ENCODE data around the gene ZNHIT2.

Gene ZNHIT2

GRCh38 chr11:65104628-65105027, 12.9 kb downstream of the ZNHIT2 start:
- no peak for DNase-seq (ENCODE audit: low read depth, low spot score)

GRCh38 chr11:65103476-65103875, 14.0 kb downstream of the ZNHIT2 start:
- DNase-seq (ENCODE audit: low read depth, low spot score): no peak

- no peak for DNase-seq (ENCODE audit: low read depth, low spot score)
Observed at GRCh38 chr11:65102142-65103095, 15.1 kb downstream of the ZNHIT2 start.

- no peak for DNase-seq (ENCODE audit: low read depth, low spot score)
Observed at GRCh38 chr11:65100674-65101350, 16.7 kb downstream of the ZNHIT2 start.

- DNase-seq (ENCODE audit: low read depth, low spot score): no peak
Observed at GRCh38 chr11:65096926-65097325, 20.6 kb downstream of the ZNHIT2 start.

- DNase-seq (ENCODE audit: low read depth, low spot score): peak; percentile 80
Observed at GRCh38 chr11:65095974-65096806, 21.3 kb downstream of the ZNHIT2 start, which contains the start of gene VPS51. Gene VPS51, plus strand, starts transcription at chr11:65096214. Its CDS starts 37 bp downstream, at chr11:65096251.

- no peak for DNase-seq (ENCODE audit: low read depth, low spot score)
Observed at GRCh38 chr11:65095427-65095826, 22.1 kb downstream of the ZNHIT2 start.

- no peak for DNase-seq (ENCODE audit: low read depth, low spot score)
Observed at GRCh38 chr11:65090628-65091027, 26.9 kb downstream of the ZNHIT2 start.

- DNase-seq (ENCODE audit: low read depth, low spot score): no peak
Observed at GRCh38 chr11:65089621-65090020, 27.9 kb downstream of the ZNHIT2 start.

- DNase-seq (ENCODE audit: low read depth, low spot score): no peak
Observed at GRCh38 chr11:65087827-65088226, 29.7 kb downstream of the ZNHIT2 start.

- no peak for DNase-seq (ENCODE audit: low read depth, low spot score)
Observed at GRCh38 chr11:65087216-65087615, 30.3 kb downstream of the ZNHIT2 start.

GRCh38 chr11:65086809-65087208, 30.7 kb downstream of the ZNHIT2 start:
- DNase-seq (ENCODE audit: low read depth, low spot score): no peak

- no peak for DNase-seq (ENCODE audit: low read depth, low spot score)
Observed at GRCh38 chr11:65085446-65085845, 32.1 kb downstream of the ZNHIT2 start.

GRCh38 chr11:65084598-65085375, 32.7 kb downstream of the ZNHIT2 start:
- no peak for DNase-seq (ENCODE audit: low read depth, low spot score)

- DNase-seq (ENCODE audit: low read depth, low spot score): peak; percentile 94
Observed at GRCh38 chr11:65083834-65084597, 33.5 kb downstream of the ZNHIT2 start, which contains the start of the genes CDCA5 and ZFPL1. Gene CDCA5, minus strand, starts transcription at chr11:65084040. Its CDS starts 62 bp downstream, at chr11:65083978. Gene ZFPL1, plus strand, starts transcription at chr11:65084222. Its CDS starts 477 bp downstream, at chr11:65084699.

- no peak for DNase-seq (ENCODE audit: low read depth, low spot score)
Observed at GRCh38 chr11:65083134-65083833, 34.2 kb downstream of the ZNHIT2 start.

- no peak for DNase-seq (ENCODE audit: low read depth, low spot score)
Observed at GRCh38 chr11:65078786-65079342, 38.6 kb downstream of the ZNHIT2 start.

GRCh38 chr11:65078151-65078550, 39.4 kb downstream of the ZNHIT2 start:
- peak; percentile 39 for DNase-seq (ENCODE audit: low read depth, low spot score)

GRCh38 chr11:65077451-65077850, 40.0 kb downstream of the ZNHIT2 start:
- DNase-seq (ENCODE audit: low read depth, low spot score): no peak
